Cerebellar nuclear complex (tissue), 1 donor: Measurements from ENCODE around the gene BABAM2.

Experiments used
- DNase-seq, 2 experiments: peaks; one replicate each; lab custom pipeline; 2025; lab: John Stamatoyannopoulos, UW

The BABAM2 gene

DNA sequence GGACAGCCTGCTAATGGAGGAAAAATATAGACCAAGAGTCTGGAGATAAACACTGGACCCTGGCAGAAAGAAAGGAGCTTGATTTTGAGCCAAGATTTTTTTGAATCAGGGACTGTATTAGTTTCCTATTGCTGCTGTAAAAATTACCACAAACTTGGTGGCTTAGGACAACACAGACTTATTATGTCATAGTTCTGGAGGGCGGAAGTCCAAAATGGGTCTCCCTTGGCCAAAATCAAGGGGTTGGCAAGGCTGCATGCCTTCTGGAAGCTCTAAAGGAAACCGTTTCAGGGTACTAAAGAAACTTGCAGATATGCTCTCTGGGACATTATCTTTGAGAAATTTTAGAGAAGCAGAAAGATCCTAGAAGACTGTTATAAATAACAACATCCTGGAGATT, 140.1 kb downstream of the BABAM2 start:
- no peak for DNase-seq

DNA sequence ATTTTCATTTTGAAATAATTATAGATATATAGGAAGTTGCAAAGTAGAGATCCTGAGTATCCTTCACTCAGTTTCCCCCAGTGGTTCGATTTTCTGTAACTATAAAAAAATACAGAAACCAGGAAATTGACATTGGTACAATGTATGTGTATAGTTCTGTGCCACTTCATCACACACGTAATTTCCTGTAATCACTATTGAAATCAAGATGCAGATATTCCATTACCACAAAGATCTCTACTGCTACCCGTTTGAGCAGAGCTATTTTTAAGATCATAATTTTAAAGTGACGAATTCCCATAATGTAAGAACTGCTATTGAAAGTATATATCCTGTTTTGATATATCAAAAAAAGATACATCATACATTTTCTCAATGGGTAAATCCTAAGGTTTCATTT, 142.3 kb downstream of the BABAM2 start:
- no peak for DNase-seq

GRCh38 chr2:28034696-28035095, 144.2 kb downstream of the BABAM2 start:
- DNase-seq, result no peak

GRCh38 chr2:28035163-28035690, 144.7 kb downstream of the BABAM2 start:
- DNase-seq, result no peak

DNA sequence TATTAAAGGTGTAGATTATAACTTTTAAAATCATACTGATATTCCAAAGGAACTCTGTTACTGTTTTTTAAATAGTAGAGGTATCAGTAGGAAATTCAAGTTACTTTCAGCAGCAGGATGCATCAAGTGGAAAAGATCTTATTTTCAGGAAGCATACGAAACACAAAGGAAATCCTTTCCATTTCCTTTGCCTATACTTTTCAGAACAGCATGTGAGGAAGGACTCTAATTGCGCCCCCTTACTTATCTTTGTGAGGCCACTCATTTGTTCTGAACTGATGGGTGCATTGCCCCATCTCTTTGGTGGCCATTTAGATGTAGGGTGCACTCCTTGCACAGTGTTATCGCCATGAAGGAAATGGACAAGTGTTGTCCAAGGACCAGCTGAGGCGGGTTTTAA, 145.3 kb downstream of the BABAM2 start:
- no peak for DNase-seq

DNA sequence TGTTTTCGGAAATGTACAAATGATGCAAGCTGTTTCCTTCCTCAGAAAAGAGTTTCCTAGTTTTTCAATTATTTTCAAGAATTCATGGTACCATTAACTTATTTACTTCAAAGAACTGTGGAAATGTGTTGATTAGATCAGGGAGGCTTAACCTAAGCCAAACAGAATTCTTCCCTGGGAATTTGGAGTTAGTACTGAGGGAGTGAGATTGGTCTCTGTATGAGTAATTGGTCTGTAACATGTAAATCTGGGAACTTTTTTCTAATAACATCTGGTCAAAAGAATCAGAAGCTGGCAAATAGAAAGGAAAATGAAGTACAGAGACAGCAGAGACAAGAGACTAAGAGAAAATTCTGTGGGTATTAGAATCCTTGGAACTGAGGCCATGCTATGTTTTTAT, 145.8 kb downstream of the BABAM2 start:
- DNase-seq, result no peak

GRCh38 chr2:28038722-28039121, 148.2 kb downstream of the BABAM2 start:
- DNase-seq, result no peak

DNA sequence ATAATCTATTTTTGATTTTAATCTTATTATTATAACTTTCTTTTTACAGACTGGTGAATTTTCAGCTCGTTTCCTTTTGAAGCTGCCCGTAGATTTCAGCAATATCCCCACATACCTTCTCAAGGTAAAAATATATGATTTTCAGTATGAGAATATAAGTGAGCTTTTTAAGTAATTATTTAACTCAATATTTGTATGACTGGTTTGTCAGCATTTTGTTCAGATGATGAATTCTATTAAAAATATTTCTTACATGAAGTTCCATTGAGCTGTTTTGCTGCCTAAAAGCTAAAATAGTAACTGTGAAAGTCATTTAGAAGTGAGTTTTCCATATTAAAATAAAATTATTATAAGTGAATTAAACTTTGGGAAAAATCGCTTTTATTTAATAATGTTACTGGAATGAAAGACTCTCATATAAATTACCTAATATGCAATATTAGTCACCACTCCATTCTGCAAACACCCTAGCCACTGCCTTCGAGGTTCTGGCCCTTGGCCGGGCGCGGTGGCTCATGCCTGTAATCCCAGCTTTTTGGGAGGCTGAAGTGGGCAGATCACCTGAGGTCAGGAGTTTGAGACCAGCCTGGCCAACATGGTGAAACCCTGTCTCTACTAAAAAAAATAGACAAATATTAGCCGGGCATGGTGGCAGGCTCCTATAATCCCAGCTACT, 155.3 kb downstream of the BABAM2 start:
- no peak for DNase-seq

DNA sequence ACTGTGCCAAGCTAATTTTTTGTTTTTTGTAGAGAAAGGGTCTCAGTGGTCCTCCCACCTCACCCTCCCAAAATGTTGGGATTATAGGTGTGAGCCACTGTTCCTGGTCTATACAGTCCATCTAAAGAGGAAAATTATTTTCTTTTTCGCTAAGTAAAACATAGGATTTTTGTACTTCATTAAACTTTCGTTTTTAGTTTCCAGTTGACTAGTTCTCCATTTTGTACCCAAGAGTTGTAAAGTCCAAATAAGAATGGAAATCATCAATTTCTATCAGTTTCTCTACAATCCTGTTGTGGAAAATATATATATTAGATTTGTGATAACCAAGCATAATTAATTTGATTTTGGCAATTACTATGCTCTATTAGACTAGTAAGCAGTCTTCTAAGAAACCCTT, 156.4 kb downstream of the BABAM2 start:
- DNase-seq, result no peak

DNA sequence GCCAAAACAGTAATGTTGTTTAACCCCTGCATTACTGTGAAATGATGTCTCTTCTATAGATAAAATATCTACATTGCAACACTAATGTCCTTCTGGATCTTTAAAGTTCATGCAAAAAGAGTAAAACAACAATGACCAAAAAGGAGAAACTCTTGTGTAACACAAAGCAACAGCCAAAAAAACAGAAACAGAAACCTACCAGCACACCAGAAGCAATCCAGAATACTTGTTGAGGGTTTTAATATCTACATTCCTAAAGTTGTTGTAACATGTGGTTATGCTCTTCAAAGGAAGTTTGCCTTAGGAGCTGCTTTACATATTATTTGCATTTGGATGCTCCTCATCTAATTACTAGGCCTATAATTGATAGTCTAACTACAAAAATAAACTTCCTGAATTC, 157.2 kb downstream of the BABAM2 start:
- DNase-seq, result no peak

- no peak for DNase-seq
Observed at GRCh38 chr2:28048341-28048740, 157.8 kb downstream of the BABAM2 start.

GRCh38 chr2:28049416-28049815, 158.9 kb downstream of the BABAM2 start:
- no peak for DNase-seq

GRCh38 chr2:28049899-28050298, 159.4 kb downstream of the BABAM2 start:
- no peak for DNase-seq

DNA sequence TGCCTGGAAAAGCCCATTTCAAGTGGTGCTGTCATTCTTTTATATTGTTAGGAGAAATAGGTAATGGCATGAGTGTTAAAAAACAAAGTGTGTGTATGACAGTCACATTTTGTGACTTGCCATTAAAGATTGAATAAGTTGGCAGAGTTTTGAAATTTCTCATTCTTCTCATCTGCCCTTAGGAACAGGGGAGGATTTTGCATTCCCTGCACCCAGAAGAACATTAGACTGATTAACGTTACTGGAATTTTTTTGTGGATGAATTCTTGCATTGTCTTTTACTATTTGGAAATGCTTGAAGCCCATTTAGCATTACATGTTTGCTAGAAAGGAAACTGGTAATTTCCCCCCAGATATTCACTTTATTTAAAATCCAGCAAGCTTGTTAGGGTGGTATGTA, 162.2 kb downstream of the BABAM2 start:
- DNase-seq, result no peak

DNA sequence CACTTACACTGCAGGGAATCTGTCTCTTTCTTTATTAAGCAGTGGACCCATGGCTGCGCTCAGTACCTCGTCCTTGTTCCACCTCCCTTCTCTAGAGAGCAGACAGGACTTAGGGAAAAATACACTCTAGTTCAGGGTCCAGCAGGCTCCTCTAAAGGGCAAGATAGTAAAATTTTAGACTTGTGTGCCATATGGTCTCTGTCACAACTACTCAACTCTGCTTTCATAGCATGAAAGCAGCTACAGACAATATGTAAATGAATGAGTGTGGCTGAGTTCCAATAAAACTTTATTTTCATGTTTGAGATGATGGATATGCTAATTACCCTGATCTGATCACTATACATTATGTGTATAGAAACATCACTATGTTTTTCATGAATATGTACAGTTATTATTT, 163.1 kb downstream of the BABAM2 start:
- DNase-seq, result no peak

DNA sequence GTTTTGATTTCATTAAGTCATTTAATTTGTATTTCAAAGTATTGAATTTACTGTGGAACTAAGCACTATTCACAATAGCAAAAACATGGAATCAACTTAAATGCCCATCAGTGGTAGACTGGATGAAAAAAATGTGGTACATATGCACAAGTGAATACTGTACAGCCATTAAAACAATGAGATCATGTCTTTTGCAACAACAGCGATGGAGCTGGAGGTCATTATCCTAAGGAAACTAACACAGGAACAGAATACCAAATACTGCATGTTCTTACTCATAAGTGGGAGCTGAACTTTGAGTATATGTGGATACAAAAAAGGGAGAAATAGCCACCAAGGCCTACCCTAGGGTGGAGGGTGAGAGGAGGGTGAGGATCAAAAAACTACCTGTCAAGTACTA, 164.4 kb downstream of the BABAM2 start:
- no peak for DNase-seq

DNA sequence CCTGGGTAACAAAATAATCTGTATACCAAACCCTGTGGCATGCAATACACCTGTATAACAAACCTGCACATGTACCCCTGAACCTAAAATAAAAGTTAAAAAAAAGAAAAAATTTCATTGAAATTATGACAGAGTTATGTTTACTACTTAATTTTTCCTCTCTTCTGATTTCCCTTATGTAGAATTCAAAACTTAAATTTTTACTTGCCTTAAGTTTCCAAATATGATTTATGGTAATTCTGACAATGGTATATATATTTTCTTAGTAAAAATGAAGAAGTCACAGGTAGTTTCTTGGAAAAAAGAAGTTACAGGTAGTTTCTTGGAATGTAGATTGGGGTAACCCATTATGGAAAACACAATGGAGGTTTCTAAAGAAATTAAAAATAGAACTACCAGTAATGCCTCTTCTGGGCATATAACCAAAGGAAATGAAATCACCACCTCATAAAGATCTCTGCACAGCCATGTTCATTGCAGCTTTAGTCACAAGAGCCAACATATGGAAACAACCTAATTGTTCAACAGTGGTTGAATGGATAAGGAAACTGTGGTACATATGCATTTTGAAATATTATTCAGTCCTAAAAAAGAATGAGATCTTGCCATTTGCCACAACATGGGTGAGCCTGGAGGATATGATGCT, 164.9 kb downstream of the BABAM2 start:
- DNase-seq, result no peak

DNA sequence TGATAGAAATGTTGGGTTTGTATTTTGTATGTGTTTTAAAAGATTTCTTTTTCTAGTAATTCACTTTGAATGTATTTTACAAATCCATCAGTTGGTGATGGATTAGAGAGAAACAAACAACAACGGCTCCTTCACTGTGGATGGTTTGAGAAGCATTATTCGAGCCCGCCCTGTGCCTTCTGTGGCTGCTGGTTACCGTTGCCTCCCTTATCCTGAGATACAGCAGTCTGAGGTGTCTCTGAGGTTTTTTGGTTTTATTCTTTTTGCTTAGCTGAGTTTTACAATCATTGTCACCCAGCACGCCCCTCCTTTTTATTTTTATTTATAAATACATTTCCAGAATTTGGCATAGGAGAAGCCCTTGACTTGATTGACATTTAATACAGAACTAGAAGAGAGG, 168.3 kb downstream of the BABAM2 start:
- no peak for DNase-seq

GRCh38 chr2:28062867-28063266, 172.3 kb downstream of the BABAM2 start:
- DNase-seq, result no peak

DNA sequence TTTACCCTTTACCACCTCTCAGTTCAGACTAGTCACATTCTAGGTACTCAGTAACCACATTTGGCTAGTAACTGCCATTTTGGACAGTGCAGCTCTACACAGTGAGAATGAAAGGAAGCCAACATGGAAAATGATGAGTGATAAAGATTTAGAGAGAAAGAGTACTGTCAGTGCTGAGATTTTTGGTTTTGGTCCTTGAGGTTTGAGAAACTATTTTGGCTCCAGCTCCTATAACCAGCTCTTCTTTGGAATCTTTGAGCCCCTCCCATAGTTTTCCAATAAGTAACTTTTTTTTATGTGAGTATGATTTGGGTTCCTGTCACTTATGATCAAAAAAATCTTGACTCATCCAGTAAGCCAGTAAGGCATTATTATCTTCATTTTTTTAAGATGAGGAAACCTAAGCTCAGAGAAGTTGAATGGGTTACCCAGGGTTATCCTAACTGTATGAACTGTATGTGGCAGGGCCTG, 173.0 kb downstream of the BABAM2 start:
- no peak for DNase-seq

- DNase-seq, result no peak
Observed at GRCh38 chr2:28067602-28068001, 177.1 kb downstream of the BABAM2 start.

GRCh38 chr2:28068088-28068487, 177.6 kb downstream of the BABAM2 start:
- no peak for DNase-seq

DNA sequence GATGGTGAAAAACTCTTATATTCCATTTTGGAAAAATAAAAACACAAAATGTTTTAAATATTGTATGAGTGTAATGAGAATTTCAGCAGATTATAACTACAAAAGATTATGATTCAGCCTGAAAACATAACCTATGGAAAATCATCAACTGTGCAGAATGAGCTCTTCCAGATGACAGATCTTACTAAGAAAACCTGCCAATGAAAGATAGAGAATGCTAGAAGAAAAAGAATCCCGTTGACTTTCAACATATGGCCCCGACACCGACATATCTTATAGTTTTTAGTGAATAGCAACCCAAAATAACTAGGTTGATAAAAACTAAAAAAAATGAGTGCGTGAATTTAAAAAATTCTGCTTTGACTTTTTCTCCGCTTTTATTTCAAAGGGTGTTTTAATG, 178.0 kb downstream of the BABAM2 start:
- no peak for DNase-seq

- no peak for DNase-seq
Observed at GRCh38 chr2:28071221-28071620, 180.7 kb downstream of the BABAM2 start.
